B cell (primary cell): Measurements from ENCODE around the gene TMUB2. TPM values are rescaled to one million over a fixed set of nuclear protein-coding genes. Genes with fewer than 3 reads are reported as not detected.

Experiments used
- ATAC-seq: fragments of 200-7000 bp; cut with Tn5 transposase; one replicate; pipeline ENCODE4 v1.10.0; 2021; ENCODE audit warnings: low read depth, mild to moderate bottlenecking, moderate number of reproducible peaks, moderate library complexity
- CTCF ChIA-PET: fragments of 350-600 bp; sonication (Branson Sonifier 250); formaldehyde crosslinking; loops from one replicate; lab custom pipeline; 2021; ENCODE audit warnings: antibody characterized with exemption, inconsistent platforms; lab: Charles Lee
- POLR2A ChIA-PET: fragments of 350-600 bp; sonication (Branson Sonifier 250); formaldehyde crosslinking; loops from one replicate; lab custom pipeline; 2021; ENCODE audit warnings: antibody characterized with exemption; lab: Charles Lee
- DNase-seq: peaks from one replicate; pipeline ENCODE4 v3.0.0; 2013
- H2AFZ ChIP-seq: 2 replicates; pipeline ENCODE4 v1.6.1; 2012; ENCODE audit warnings: mild to moderate bottlenecking, low read depth, low read length; ENCODE audit not compliant: insufficient read depth, poor library complexity, severe bottlenecking
- H3K27ac ChIP-seq, 2 donors: 1 replicate in 1 of 2; 2 replicates in 1 of 2; pipeline ENCODE4 v1.5.1; 2012 to 2013; ENCODE audit warnings: low read length in 2 of 2, mild to moderate bottlenecking in 2 of 2, moderate library complexity in 1 of 2
- H3K27me3 ChIP-seq, 4 experiments: fragments of 200-600 bp in 1 of 4; sonication (generic) in 1 of 4; replicated peaks in 1 of 4; 1 replicate in 2 of 4; 2 replicates in 2 of 4; pipeline versions ENCODE4 v1.6.1 to v1.7.0; 2013 to 2016; ENCODE audit warnings: low read length in 3 of 4, mild to moderate bottlenecking in 2 of 4, mixed read lengths in 1 of 4, moderate library complexity in 1 of 4; ENCODE audit not compliant: insufficient read depth in 4 of 4, control insufficient read depth in 3 of 4; ENCODE audit errors: control extremely low read depth in 1 of 4
- H3K36me3 ChIP-seq, 2 experiments: replicated peaks in 1 of 2; 1 replicate in 1 of 2; 2 replicates in 1 of 2; pipeline versions ENCODE4 v1.6.1 to v1.7.1; 2013; ENCODE audit warnings: low read length in 1 of 2; ENCODE audit not compliant: insufficient read depth in 2 of 2, control insufficient read depth in 1 of 2; ENCODE audit errors: control extremely low read depth in 1 of 2, extremely low read depth in 1 of 2
- H3K4me1 ChIP-seq, 2 donors: fragments of 200-600 bp in 1 of 2; sonication (generic) in 1 of 2; 1 replicate in 1 of 2; 2 replicates in 1 of 2; pipeline versions ENCODE4 v1.5.1 to v1.6.1; 2013 to 2017; ENCODE audit warnings: low read length in 2 of 2; ENCODE audit not compliant: control insufficient read depth in 2 of 2, insufficient read depth in 2 of 2
- H3K4me2 ChIP-seq: replicated peaks from 2 replicates; pipeline ENCODE3; 2012; ENCODE audit warnings: mild to moderate bottlenecking, low read depth, low read length; ENCODE audit not compliant: poor library complexity, severe bottlenecking
- H3K4me3 ChIP-seq, 5 experiments: fragments of 200-600 bp in 1 of 5; sonication (generic) in 1 of 5; 1 replicate in 3 of 5; 2 replicates in 2 of 5; pipeline versions ENCODE4 v1.5.1 to v1.7.0; 2011 to 2016; ENCODE audit warnings: low read length in 4 of 5, mild to moderate bottlenecking in 4 of 5, low read depth in 2 of 5, control low read depth in 1 of 5, moderate library complexity in 1 of 5; ENCODE audit not compliant: insufficient read depth in 1 of 5; ENCODE audit errors: control extremely low read depth in 1 of 5, extremely low read depth in 1 of 5
- H3K79me2 ChIP-seq: fragments of 200-600 bp; sonication (generic); one replicate; pipeline ENCODE4 v1.6.0; 2016; ENCODE audit warnings: low read length; ENCODE audit not compliant: control insufficient read depth, insufficient read depth
- H3K9ac ChIP-seq: fragments of 200-600 bp; sonication (generic); 2 replicates; pipeline ENCODE4 v1.6.1; 2017; ENCODE audit warnings: mild to moderate bottlenecking, low read length, moderate library complexity
- H3K9me3 ChIP-seq, 3 donors: one replicate each; pipeline versions ENCODE4 v1.6.1 to v1.7.1; 2013; ENCODE audit warnings: low read length in 2 of 3; ENCODE audit not compliant: control insufficient read depth in 2 of 3, insufficient read depth in 1 of 3; ENCODE audit errors: control extremely low read depth in 1 of 3
- H4K20me1 ChIP-seq: 2 replicates; pipeline ENCODE4 v1.6.0; 2012; ENCODE audit warnings: mild to moderate bottlenecking, low read length; ENCODE audit not compliant: insufficient read depth, control insufficient read depth, poor library complexity, severe bottlenecking
- H3K27ac Mint-ChIP-seq: one replicate; pipeline ENCODE4 v1.8.0; 2021; ENCODE audit warnings: mixed read lengths
- H3K27me3 Mint-ChIP-seq: one replicate; pipeline ENCODE4 v1.8.0; 2021; ENCODE audit warnings: mixed read lengths
- H3K4me1 Mint-ChIP-seq: one replicate; pipeline ENCODE4 v1.8.0; 2021; ENCODE audit warnings: mixed read lengths
- H3K4me3 Mint-ChIP-seq: one replicate; pipeline ENCODE4 v1.8.0; 2021; ENCODE audit warnings: mixed read lengths
- H3K9me3 Mint-ChIP-seq: one replicate; pipeline ENCODE4 v1.8.0; 2022; ENCODE audit warnings: mixed read lengths; ENCODE audit not compliant: insufficient read depth
- EZH2 ChIP-seq: IDR thresholded peaks from 2 replicates; pipeline ENCODE4 v1.6.1; 2012; ENCODE audit warnings: borderline replicate concordance, low read depth, mild to moderate bottlenecking, moderate library complexity, low read length; ENCODE audit not compliant: insufficient read depth, poor library complexity, severe bottlenecking
- WGBS: methylation state at CpG from one replicate; pipeline ENCODE4 v1.1.5; 2013; ENCODE audit warnings: missing lambda C conversion rate; ENCODE audit not compliant: insufficient coverage; 5-methylcytosine and 5-hydroxymethylcytosine counted together
- intact Hi-C: fragments of 100-400 bp; cut with micrococcal nuclease; formaldehyde crosslinking; loops from one replicate; pipeline ENCODE4 v1.10.0; 2022
- polyA plus RNA-seq: library from polyadenylated mRNA; depleted of rRNA; stranded (reverse); fragments of >200 nt; gene quantifications from 2 replicates; pipeline ENCODE4 v1.2.3, GENCODE V29; 2012
- small RNA-seq: library from RNA; depleted of rRNA; stranded (forward); fragments of <200 nt; gene quantifications from one replicate; pipeline ENCODE3, GENCODE V24; 2012; ENCODE audit warnings: low replicate concordance, low read depth; ENCODE audit not compliant: insufficient read length
- total RNA-seq, 2 donors: library from RNA; stranded (reverse); fragments of 120-200 nt in 1 of 2; gene quantifications; 1 replicate in 1 of 2; 2 replicates in 1 of 2; pipeline versions ENCODE4 v1.2.3 to v1.2.4, GENCODE V29; 2013 to 2022
- TF ChIP-seq, protein P1 (sequence below): fragments of 200-600 bp; IDR thresholded peaks from one replicate; pipeline ENCODE4 v1.8.0; 2022; ENCODE audit warnings: antibody characterized with exemption, mild to moderate bottlenecking

Gene TMUB2
- total and polyA plus RNA-seq, 2 donors (not counting 1 experiment from before 2014, with no cell fraction given): 52.3 to 114 TPM

GRCh38 chr17:44241106-44241624 is 54.4 kb downstream of the TMUB2 start:
- H3K4me1 ChIP-seq: peaks cover 13 to 19% of the 10 kb centered on the region in 2 donors
- CTCF ChIA-PET: interaction anchor here (0.6 to 1.4 kb wide), 3 partner anchors 12 to 104 kb away, joined by 3 read pairs; no protein-coding TSS in a partner anchor
- WGBS: no CpG with 5 or more reads among the region's 6 CpGs
- H3K27ac ChIP-seq: no peak overlapping the region
- H3K9me3 ChIP-seq: peaks cover 0 to 10% (median 6%) of the 10 kb centered on the region in 3 donors
- no peak overlapping the region for H3K4me3 ChIP-seq
- no peaks in the 10 kb centered on the region for H3K9me3 Mint-ChIP-seq
- intact Hi-C loops: no loop called here
- no peak overlapping the region for H3K4me3 Mint-ChIP-seq
- H3K36me3 ChIP-seq: no peaks in the 10 kb centered on the region
- H2AFZ ChIP-seq: no peak overlapping the region
- peaks cover 23% of the 10 kb centered on the region for H3K4me1 Mint-ChIP-seq
- H4K20me1 ChIP-seq: no peaks in the 10 kb centered on the region
- ATAC-seq: no peak
- H3K9ac ChIP-seq: no peak overlapping the region
- H3K4me2 ChIP-seq: no peak overlapping the region
- no peaks in the 10 kb centered on the region for H3K27me3 ChIP-seq
- no peak for DNase-seq
- POLR2A ChIA-PET: interaction anchor here (0.6 kb wide), 1 partner anchor 16 kb away, joined by 4 read pairs; no protein-coding TSS in a partner anchor
- no peak overlapping the region for H3K27ac Mint-ChIP-seq
- peaks cover 6% of the 10 kb centered on the region for H3K27me3 Mint-ChIP-seq
- TF ChIP-seq EZH2: no peak
- TF ChIP-seq, protein P1, sequence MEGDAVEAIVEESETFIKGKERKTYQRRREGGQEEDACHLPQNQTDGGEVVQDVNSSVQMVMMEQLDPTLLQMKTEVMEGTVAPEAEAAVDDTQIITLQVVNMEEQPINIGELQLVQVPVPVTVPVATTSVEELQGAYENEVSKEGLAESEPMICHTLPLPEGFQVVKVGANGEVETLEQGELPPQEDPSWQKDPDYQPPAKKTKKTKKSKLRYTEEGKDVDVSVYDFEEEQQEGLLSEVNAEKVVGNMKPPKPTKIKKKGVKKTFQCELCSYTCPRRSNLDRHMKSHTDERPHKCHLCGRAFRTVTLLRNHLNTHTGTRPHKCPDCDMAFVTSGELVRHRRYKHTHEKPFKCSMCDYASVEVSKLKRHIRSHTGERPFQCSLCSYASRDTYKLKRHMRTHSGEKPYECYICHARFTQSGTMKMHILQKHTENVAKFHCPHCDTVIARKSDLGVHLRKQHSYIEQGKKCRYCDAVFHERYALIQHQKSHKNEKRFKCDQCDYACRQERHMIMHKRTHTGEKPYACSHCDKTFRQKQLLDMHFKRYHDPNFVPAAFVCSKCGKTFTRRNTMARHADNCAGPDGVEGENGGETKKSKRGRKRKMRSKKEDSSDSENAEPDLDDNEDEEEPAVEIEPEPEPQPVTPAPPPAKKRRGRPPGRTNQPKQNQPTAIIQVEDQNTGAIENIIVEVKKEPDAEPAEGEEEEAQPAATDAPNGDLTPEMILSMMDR: no peak
- H3K79me2 ChIP-seq: no peaks in the 10 kb centered on the region

Small RNA genes within 50 kb of the gene (small RNA-seq; reads per million reads assigned to genes)
- gene MIR6782: not detected

Other genes with a start within 250 kb of the TMUB2 start
- gene PPY, start 244.5 kb upstream of the TMUB2 start, total RNA-seq: not detected in 2 replicates
- gene PPY, start 244.5 kb upstream of the TMUB2 start, polyA plus RNA-seq: not detected in 2 replicates
- not detected in 2 replicates for gene PYY, start 233.0 kb upstream of the TMUB2 start, total RNA-seq
- 0.19 TPM in 1 of 2 replicates, not detected in the other for gene PYY, start 233.0 kb upstream of the TMUB2 start, polyA plus RNA-seq
- 1.9 and 2.2 TPM in 2 replicates for gene NAGS, start 182.3 kb upstream of the TMUB2 start, total RNA-seq
- gene NAGS, start 182.3 kb upstream of the TMUB2 start, polyA plus RNA-seq: 0.42 and 0.66 TPM in 2 replicates
- gene TMEM101, start 172.0 kb upstream of the TMUB2 start, total RNA-seq: 25.2 and 25.3 TPM in 2 replicates
- 15.4 and 16.3 TPM in 2 replicates for gene TMEM101, start 172.0 kb upstream of the TMUB2 start, polyA plus RNA-seq
- 31.2 and 36.5 TPM in 2 replicates for gene LSM12, start 120.3 kb upstream of the TMUB2 start, total RNA-seq
- 16.0 and 16.8 TPM in 2 replicates for gene LSM12, start 120.3 kb upstream of the TMUB2 start, polyA plus RNA-seq
- 26.7 and 28.5 TPM in 2 replicates for gene G6PC3, start 116.2 kb upstream of the TMUB2 start, total RNA-seq
- 20.0 and 24.3 TPM in 2 replicates for gene G6PC3, start 116.2 kb upstream of the TMUB2 start, polyA plus RNA-seq
- 104 and 113 TPM in 2 replicates for gene HDAC5, start 63.3 kb upstream of the TMUB2 start, total RNA-seq
- gene HDAC5, start 63.3 kb upstream of the TMUB2 start, polyA plus RNA-seq: 99.8 and 107 TPM in 2 replicates
- 2.7 and 3.2 TPM in 2 replicates for gene HROB, start 45.0 kb upstream of the TMUB2 start, total RNA-seq
- gene HROB, start 45.0 kb upstream of the TMUB2 start, polyA plus RNA-seq: 1.0 TPM in 2 replicates
- gene ASB16, start 16.3 kb upstream of the TMUB2 start, total RNA-seq: not detected in 2 replicates
- not detected in 2 replicates for gene ASB16, start 16.3 kb upstream of the TMUB2 start, polyA plus RNA-seq
- gene ATXN7L3, start 12.9 kb downstream of the TMUB2 start, total RNA-seq: 107 and 119 TPM in 2 replicates
- 63.6 and 76.3 TPM in 2 replicates for gene ATXN7L3, start 12.9 kb downstream of the TMUB2 start, polyA plus RNA-seq
- gene UBTF, start 32.7 kb downstream of the TMUB2 start, total RNA-seq: 179 and 181 TPM in 2 replicates
- 43.1 and 53.4 TPM in 2 replicates for gene UBTF, start 32.7 kb downstream of the TMUB2 start, polyA plus RNA-seq
- 0.22 and 1.9 TPM in 2 replicates for gene SLC4A1, start 81.2 kb downstream of the TMUB2 start, total RNA-seq
- gene SLC4A1, start 81.2 kb downstream of the TMUB2 start, polyA plus RNA-seq: 0.09 TPM in 1 of 2 replicates, not detected in the other
- gene RUNDC3A, start 121.6 kb downstream of the TMUB2 start, total RNA-seq: not detected in 2 replicates
- 0.07 and 0.19 TPM in 2 replicates for gene RUNDC3A, start 121.6 kb downstream of the TMUB2 start, polyA plus RNA-seq
- 86.6 and 88.4 TPM in 2 replicates for gene SLC25A39, start 137.9 kb downstream of the TMUB2 start, total RNA-seq
- 142 and 160 TPM in 2 replicates for gene SLC25A39, start 137.9 kb downstream of the TMUB2 start, polyA plus RNA-seq
- gene GRN, start 158.3 kb downstream of the TMUB2 start, total RNA-seq: 185 and 187 TPM in 2 replicates
- gene GRN, start 158.3 kb downstream of the TMUB2 start, polyA plus RNA-seq: 144 and 226 TPM in 2 replicates
- 0.69 and 1.00 TPM in 2 replicates for gene FAM171A2, start 176.9 kb downstream of the TMUB2 start, total RNA-seq
- 0.13 and 0.18 TPM in 2 replicates for gene FAM171A2, start 176.9 kb downstream of the TMUB2 start, polyA plus RNA-seq
- 0.20 and 0.78 TPM in 2 replicates for gene ITGA2B, start 202.7 kb downstream of the TMUB2 start, total RNA-seq
- gene ITGA2B, start 202.7 kb downstream of the TMUB2 start, polyA plus RNA-seq: 0.15 and 1.3 TPM in 2 replicates